DOHH2 (cell line): ENCODE data around the gene FGF1.

Experiments
- CTCF ChIP-seq: fragments of 200-600 bp; sonication (generic); IDR thresholded peaks from one replicate; pipeline ENCODE4 v1.5.1; 2014; ENCODE audit warnings: antibody characterized with exemption, mild to moderate bottlenecking, low read depth, low read length; ENCODE audit not compliant: poor library complexity, severe bottlenecking
- EZH2phosphoT487 ChIP-seq: fragments of 200-600 bp; sonication (generic); IDR thresholded peaks from 2 replicates; pipeline ENCODE4 v1.6.1; 2017; ENCODE audit warnings: borderline replicate concordance, mild to moderate bottlenecking, antibody characterized with exemption, low read length, moderate library complexity, mixed read lengths

- TF ChIP-seq EZH2phosphoT487 (no peak), CTCF (peak; percentile 62)
Observed at GRCh38 chr5:142548739-142549275, 137.1 kb downstream of the FGF1 start.
